IPS-15b (cell line): ENCODE data around the gene IQSEC3.
"Not testable (repeated sequence)": the region's sequence is repeated elsewhere in the genome, so short reads cannot be mapped to it uniquely, and the experiment has no call there.

Source experiments
- H3K27me3 ChIP-seq: one replicate; pipeline ENCODE4 v1.6.1; 2013; ENCODE audit warnings: low read length; ENCODE audit not compliant: control insufficient read depth, insufficient read depth
- H3K36me3 ChIP-seq: one replicate; pipeline ENCODE4 v1.6.1; 2013; ENCODE audit warnings: low read length; ENCODE audit not compliant: control insufficient read depth, insufficient read depth
- H3K4me1 ChIP-seq: one replicate; pipeline ENCODE4 v1.6.1; 2013; ENCODE audit warnings: mild to moderate bottlenecking, low read length; ENCODE audit not compliant: control insufficient read depth, insufficient read depth
- H3K4me3 ChIP-seq: one replicate; pipeline ENCODE4 v1.5.1; 2013; ENCODE audit warnings: low read depth, low read length
- H3K9ac ChIP-seq: one replicate; pipeline ENCODE4 v1.6.1; 2013; ENCODE audit warnings: low read depth, mild to moderate bottlenecking, low read length
- H3K9me3 ChIP-seq: one replicate; pipeline ENCODE4 v1.6.1; 2013; ENCODE audit warnings: mild to moderate bottlenecking, low read length; ENCODE audit not compliant: control insufficient read depth, insufficient read depth

IQSEC3 gene

GRCh38 chr12:120951-121350, 54.4 kb downstream of the IQSEC3 start:
- Histone ChIP-seq H3K4me3 (no peak overlapping the region), H3K27me3 (no peaks in the 10 kb centered on the region), H3K36me3 (no peaks in the 10 kb centered on the region), H3K9me3 (no peaks in the 10 kb centered on the region), H3K9ac (no peak overlapping the region), H3K4me1 (no peaks in the 10 kb centered on the region)

DNA sequence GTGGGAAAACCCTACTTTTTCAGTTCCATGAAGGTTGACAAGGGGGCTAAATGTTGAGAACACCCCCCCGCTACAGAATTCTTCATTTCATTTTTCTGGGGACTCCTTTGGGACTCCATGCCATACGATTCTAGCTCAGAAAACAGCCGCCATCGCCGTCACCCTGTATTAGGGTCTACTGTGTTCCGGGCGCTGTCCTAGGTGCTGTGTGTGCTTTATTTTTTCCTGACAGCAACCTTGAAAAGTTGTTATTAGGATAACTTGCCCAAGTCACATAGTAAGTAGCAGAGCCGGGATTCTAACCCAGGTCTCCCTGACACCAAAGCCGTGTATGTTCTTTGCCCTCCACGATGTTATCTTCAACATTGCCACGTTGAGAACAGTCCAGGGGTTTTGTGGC, 55.1 kb downstream of the IQSEC3 start:
- Histone ChIP-seq H3K4me3 (no peak overlapping the region), H3K4me1 (no peaks in the 10 kb centered on the region), H3K27me3 (no peaks in the 10 kb centered on the region), H3K9me3 (no peaks in the 10 kb centered on the region), H3K9ac (no peak overlapping the region), H3K36me3 (no peaks in the 10 kb centered on the region)

DNA sequence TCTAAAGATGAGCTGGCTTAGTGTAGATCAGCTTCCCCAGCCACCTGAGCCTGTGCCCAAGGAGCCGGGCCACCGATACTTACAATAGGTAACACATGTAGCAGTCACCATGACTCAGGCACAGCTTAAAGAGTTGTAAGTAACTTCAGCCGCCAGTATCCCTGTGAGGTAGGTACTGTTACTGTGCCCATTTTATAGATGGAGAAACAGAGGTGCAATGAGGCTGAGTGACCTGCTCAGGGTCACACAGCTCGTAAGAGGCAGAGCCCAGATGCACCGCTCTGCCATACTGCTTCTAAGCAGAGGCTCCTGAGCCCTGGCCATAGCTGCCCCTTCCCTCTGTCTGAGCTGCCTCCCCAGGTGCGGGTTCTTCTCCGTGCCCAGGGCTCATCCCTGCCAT, 58.5 kb downstream of the IQSEC3 start:
- Histone ChIP-seq H3K4me1 (no peaks in the 10 kb centered on the region), H3K9ac (no peak overlapping the region), H3K36me3 (no peaks in the 10 kb centered on the region), H3K27me3 (no peaks in the 10 kb centered on the region), H3K9me3 (no peaks in the 10 kb centered on the region), H3K4me3 (no peak overlapping the region)

DNA sequence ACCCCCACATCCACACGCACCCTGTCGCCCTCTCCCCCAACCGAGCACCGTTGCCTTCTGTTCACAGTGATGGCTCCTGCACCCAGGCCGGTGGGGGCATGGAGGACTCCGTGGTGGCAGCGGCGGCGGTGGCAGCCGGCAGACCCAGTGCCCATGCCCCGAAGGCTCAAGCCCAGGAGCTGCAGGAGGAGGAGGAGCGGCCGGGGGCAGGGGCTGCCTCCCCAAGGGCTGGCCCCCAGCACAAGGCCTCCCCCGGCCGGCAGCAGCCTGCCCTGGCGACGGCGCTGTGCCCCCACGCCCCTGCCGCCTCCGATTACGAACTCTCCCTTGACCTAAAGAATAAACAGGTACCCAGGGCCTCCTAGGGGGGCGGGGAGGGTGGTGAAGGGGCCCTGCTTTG, 59.0 kb downstream of the IQSEC3 start:
- no peaks in the 10 kb centered on the region for H3K4me1 ChIP-seq
- H3K9ac ChIP-seq, result no peak overlapping the region
- no peaks in the 10 kb centered on the region for H3K9me3 ChIP-seq
- H3K27me3 ChIP-seq, result no peaks in the 10 kb centered on the region
- H3K4me3 ChIP-seq, result no peak overlapping the region
- no peaks in the 10 kb centered on the region for H3K36me3 ChIP-seq

GRCh38 chr12:128079-128478, 61.5 kb downstream of the IQSEC3 start:
- H3K9me3 ChIP-seq, result no peaks in the 10 kb centered on the region
- H3K4me1 ChIP-seq, result no peaks in the 10 kb centered on the region
- H3K36me3 ChIP-seq, result no peaks in the 10 kb centered on the region
- H3K4me3 ChIP-seq, result no peak overlapping the region
- H3K9ac ChIP-seq, result no peak overlapping the region
- H3K27me3 ChIP-seq, result no peaks in the 10 kb centered on the region

DNA sequence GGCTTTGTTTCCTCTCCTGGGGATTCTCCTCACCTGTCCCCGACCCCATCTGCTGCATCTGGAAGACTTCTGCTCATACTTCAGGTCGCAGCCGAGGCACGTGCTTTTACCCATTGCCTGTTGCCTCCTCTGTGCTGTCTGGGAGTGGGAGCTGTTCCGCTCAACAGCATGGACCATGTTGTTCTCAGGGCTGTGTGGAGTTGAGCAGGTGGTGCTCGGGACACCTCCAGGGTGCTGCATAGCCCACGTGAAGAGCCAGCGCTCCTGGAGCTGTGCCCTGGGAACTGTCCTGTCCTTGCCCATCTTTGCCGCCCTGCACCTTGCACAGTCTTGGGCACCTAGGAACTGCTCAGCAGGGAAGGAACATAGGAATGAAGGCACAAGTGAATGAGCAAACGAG, 62.4 kb downstream of the IQSEC3 start:
- Histone ChIP-seq H3K9me3 (no peaks in the 10 kb centered on the region), H3K9ac (no peak overlapping the region), H3K4me1 (no peaks in the 10 kb centered on the region), H3K27me3 (no peaks in the 10 kb centered on the region), H3K4me3 (no peak overlapping the region), H3K36me3 (no peaks in the 10 kb centered on the region)

GRCh38 chr12:130519-130918, 64.0 kb downstream of the IQSEC3 start:
- H3K36me3 ChIP-seq, result no peaks in the 10 kb centered on the region
- no peak overlapping the region for H3K9ac ChIP-seq
- H3K9me3 ChIP-seq, result no peaks in the 10 kb centered on the region
- no peaks in the 10 kb centered on the region for H3K4me1 ChIP-seq
- no peak overlapping the region for H3K4me3 ChIP-seq
- H3K27me3 ChIP-seq, result no peaks in the 10 kb centered on the region

DNA sequence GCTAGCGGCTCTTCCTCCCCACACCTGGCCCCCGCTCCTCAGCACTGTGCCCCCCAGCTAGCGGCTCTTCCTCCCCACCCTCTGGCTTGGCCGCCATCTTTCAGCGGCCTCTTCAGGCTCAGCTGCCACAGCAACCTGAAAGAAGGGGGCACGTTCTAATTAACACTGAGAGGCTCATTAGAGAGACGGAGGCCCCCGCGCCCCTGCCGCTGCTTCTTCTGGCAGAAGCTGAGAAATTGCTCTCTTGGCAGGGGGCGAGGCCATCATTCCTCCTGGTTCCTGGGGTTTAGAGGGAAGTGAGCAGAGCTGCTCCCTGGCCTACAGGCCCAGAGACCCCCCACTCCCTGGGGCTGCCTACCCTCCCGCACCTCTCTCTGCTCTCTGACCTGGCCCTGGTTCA, 64.4 kb downstream of the IQSEC3 start:
- no peaks in the 10 kb centered on the region for H3K36me3 ChIP-seq
- H3K4me1 ChIP-seq, result no peaks in the 10 kb centered on the region
- no peak overlapping the region for H3K9ac ChIP-seq
- H3K27me3 ChIP-seq, result peaks cover 2% of the 10 kb centered on the region
- H3K9me3 ChIP-seq, result no peaks in the 10 kb centered on the region
- no peak overlapping the region for H3K4me3 ChIP-seq

- Histone ChIP-seq H3K9ac (no peak overlapping the region), H3K36me3 (no peaks in the 10 kb centered on the region), H3K4me3 (no peak overlapping the region), H3K4me1 (no peaks in the 10 kb centered on the region), H3K27me3 (peaks cover 2% of the 10 kb centered on the region), H3K9me3 (no peaks in the 10 kb centered on the region)
Measured at GRCh38 chr12:131732-132495, 65.3 kb downstream of the IQSEC3 start.

- not testable (repeated sequence) for H3K9me3 ChIP-seq, H3K9ac ChIP-seq, H3K4me1 ChIP-seq, H3K36me3 ChIP-seq, H3K27me3 ChIP-seq, H3K4me3 ChIP-seq
Measured at GRCh38 chr12:133616-134232, 67.2 kb downstream of the IQSEC3 start.

GRCh38 chr12:135138-135537, 68.6 kb downstream of the IQSEC3 start:
- no peaks in the 10 kb centered on the region for H3K36me3 ChIP-seq
- H3K9ac ChIP-seq, result no peak overlapping the region
- no peaks in the 10 kb centered on the region for H3K9me3 ChIP-seq
- H3K4me1 ChIP-seq, result peaks cover 9% of the 10 kb centered on the region
- no peak overlapping the region for H3K4me3 ChIP-seq
- peaks cover 24% of the 10 kb centered on the region for H3K27me3 ChIP-seq

DNA sequence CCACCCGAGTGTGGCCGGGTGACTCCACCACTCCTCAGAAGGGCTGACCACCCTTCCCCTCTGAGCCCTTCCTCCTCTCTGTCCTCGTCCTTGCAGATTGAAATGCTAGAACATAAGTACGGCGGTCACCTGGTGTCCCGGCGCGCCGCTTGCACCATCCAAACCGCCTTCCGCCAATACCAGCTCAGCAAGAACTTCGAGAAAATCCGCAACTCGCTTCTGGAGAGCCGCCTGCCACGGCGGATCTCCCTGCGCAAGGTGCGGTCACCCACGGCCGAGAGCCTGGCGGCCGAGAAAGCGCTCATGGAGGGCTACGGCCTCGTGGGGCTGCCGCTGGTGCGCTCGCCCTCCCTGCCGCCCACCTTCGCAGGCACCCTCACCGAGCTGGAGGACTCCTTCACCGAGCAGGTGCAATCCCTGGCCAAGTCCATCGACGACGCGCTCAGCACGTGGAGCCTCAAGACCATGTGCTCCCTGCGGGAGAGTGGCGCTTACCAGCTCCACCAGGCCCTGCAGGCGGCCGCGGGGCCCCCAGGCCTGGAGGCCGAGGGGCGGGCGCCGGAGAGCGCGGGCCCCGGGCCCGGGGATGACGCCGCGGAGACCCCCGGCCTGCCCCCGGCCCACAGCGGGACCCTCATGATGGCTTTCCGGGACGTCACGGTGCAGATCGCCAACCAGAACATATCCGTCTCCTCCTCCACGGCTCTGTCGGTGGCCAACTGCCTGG, 71.8 kb downstream of the IQSEC3 start:
- Histone ChIP-seq H3K9me3 (no peaks in the 10 kb centered on the region), H3K9ac (no peak overlapping the region), H3K4me3 (no peak overlapping the region), H3K27me3 (peaks cover 33% of the 10 kb centered on the region), H3K4me1 (peaks cover 20% of the 10 kb centered on the region), H3K36me3 (no peaks in the 10 kb centered on the region)
